Stimulated activated CD8-positive, alpha-beta memory T cell treated with anti-CD3 and anti-CD28 coated beads, Interleukin-12 subunit alpha, Interleukin-12 subunit beta, amount 100 ng/mL, for 4 hours (primary cell): ENCODE results near the gene LRRC8D.

Experiments used
- DNase-seq: peaks from one replicate; pipeline ENCODE4 v3.0.0-alpha.2; 2020; ENCODE audit warnings: low read depth

LRRC8D gene

DNA sequence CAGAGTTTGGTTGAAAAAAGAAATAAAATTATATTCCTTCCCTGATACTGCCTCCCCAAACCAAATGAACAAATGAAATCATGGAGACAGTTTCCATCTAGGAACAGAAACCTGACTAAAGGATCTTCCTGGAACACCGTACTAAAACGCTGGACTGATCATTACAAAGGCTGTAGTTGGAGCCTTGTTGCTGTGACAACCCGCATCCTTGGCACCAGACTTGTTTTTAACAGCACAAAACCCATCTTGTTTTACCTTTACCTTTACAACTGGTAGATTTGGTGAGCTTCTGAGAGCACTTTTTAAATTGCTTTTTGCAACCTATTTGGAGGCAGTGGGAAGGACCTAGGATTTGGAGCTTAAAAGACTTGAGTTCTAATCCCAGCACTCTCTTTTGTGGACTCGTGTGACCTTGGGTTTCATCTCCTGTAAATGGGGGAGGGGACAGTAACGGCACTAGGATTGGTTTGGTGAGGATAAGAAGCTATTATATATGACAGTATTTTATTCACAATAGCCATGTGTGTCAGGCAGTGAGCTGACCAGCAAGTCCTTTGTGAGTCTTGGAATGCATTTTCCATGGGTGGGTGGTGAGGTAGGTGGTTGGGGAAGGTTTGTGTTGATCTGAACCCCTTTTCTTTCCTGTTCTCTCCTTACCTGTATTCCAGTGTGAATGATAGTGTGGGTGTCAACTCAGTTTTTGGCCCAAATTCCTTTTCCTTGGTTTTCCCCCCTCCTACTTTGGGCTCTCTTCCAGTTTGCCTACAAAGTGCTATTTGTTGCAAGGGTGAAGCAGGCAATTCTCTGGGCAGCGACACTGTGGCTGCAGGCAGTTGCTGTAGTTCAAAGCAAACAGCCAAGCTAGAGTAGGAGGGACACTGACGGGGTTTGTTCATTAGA lies 12.6 kb downstream of the LRRC8D start:
- no peak for DNase-seq

DNA sequence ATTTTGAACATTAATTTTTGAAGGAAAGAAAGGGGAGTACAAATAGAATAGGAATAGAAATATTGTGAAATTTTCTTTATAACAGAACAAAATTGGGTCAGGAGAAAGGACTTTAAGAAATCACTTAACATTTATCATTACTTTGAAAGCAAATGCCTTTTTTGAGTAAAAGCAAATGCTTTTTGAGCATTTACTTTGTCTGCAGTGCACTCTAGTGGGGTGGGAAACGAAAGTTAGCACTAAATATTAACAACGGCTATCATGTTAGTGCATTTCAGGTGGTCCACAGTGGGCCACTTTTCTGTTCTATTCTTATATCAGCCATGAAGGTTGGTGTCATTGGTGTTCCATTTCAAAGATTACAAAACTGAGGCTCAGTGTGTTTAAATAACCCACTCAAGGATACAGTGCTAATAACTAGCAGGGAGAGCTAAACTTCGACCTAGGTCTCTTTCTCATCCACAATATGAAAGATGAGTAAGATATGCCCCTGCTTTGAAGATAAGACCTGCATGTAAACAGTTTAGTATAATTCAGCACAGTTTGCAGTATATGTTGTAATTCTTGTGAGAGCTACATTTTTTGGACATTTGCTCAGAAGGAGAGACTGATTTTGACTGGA lies 13.4 kb downstream of the LRRC8D start:
- DNase-seq = no peak

DNA sequence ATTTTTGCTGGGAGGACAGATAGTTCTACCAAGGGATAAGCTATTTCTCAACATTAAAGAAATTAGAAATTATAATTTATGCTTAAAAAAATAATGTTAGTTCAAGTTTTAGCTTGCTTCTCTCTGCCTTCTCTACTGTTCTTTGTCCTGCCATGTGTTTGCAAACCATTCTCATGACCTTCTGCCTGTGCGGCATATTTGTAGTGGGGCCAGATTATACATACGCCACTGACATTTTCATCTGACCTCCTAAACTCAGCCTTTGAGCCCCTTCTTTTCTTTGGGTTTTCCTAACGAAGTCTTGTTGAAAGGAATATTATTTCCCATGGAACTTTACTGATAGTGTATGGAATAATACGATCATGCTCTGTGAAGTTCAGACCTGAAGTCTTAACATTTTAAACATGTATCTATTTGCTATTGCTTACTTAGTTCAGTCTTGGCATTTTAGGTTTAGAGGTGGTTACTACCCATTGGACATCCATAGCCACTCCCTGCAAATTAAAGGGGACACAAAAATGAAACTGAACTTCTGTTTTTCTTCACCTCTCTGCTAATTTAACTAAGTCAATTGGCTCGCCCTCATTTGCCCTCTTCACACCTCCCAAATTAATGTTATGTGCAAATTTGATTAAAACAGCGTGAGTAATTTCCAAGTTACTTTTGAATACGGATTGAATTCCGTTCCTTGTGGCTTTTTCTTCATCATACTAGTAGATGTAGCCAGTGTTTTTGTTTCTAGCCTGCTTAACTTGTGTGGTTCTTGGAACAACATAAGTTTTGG lies 15.6 kb downstream of the LRRC8D start:
- no peak for DNase-seq

DNA sequence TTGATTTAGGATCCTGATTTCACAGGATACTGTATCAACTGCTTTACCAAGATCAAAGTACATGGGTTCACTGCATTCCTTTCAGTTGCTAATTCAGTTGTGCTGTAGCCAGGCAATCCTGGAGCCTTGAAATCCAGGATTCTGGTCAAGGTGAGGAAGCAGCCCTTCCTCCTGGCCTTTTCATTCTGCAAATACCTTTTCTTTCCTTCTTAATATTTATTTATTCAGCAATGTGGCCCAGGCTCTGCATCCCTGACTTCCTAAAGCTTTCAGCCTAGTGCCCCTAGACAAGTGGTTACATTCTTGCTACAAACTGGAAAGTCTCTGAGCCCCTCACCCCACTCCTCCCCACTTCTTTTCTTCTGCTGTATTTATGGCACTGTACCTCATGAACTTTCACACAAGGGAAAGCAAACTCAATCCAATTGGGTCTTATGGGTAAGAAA lies 16.2 kb downstream of the LRRC8D start:
- no peak for DNase-seq

DNA sequence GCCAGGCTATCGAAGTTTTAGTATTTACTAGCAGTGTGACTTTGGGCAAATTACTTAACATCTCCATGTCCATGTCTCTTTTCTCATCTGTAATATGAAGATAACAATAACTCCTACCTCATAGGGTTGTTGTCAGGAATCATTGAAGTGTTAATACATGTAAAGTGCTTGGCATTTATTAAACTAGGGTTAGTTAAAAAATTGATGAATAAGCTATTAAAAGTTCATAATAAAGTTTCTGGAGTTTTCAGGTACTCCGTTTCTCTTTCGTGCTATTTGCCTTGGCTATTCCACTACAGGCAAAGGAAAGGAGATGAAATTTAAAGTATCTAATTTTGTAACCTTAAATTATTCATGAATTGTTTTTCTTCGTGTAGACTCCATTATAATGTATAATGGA lies 16.7 kb downstream of the LRRC8D start:
- no peak for DNase-seq

DNA sequence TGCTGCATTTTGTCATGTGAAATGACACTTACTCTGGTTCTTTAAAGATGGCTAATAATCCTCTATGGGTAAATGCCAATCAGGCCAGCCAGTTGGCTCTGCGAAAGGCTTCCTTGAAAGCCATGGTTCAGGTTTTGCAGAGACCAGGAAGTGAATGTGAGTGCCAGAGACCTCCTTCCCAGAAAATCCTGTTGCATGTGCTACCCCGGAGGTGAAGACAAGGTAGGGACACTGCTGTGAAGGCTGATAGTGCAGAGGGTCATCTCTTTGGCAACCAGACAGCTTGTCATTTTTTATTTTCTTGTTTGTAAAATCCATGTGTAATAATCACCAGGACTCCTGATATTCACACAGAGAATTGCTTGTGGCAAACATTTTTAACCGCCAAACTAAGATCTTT lies 18.7 kb downstream of the LRRC8D start:
- DNase-seq = no peak

DNA sequence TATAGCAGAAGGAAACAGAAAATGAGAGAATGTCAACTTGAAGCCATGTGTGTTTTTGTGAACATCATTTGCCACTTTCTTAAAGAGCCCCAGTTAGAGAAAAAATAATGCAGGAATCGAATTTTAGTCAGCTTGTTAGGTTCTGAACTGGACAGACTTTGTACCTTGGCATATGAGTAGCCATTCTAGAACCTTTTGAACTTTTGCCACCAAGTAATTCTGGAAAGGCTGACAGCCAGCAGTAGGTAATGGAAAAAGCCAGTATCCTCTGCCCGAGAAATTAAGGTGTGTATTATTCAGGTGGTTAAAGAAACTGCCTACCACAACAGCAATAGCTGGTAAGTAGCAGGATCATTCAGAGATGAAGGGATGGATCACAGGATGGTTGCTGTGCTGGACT lies 20.7 kb downstream of the LRRC8D start:
- no peak for DNase-seq

DNA sequence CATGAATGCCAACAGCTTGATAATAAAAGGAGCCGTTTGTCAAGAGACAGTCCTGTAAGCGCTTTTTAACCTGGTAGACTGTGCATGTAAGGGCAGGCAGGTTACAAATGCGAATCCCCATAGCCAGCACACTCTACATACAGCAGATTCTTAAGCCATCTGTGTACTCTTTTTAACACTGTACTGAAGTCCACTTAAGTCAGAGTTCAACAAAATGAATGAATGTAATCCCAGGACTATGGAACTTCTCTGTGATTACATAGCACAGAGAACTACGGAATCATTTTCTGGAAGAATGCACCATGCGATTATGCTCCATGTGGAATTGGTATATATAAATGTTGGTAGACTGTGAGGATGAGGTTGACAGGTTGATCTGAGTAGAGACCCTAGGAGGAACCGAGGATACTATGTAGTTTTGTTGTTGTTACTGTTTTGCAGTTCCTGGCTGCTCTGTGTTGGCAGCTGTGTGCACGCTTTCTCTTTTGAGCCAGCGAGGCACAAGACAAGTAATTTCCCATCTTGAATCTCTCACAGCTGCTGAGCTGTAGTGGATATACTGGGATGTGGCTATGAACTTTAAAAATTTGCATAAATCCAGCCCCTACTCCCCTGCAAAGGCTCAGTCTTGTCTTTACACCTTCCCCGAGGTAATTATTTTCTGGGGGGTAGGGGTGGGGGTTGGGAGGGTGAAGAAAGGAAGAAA lies 21.9 kb downstream of the LRRC8D start:
- DNase-seq = no peak

DNA sequence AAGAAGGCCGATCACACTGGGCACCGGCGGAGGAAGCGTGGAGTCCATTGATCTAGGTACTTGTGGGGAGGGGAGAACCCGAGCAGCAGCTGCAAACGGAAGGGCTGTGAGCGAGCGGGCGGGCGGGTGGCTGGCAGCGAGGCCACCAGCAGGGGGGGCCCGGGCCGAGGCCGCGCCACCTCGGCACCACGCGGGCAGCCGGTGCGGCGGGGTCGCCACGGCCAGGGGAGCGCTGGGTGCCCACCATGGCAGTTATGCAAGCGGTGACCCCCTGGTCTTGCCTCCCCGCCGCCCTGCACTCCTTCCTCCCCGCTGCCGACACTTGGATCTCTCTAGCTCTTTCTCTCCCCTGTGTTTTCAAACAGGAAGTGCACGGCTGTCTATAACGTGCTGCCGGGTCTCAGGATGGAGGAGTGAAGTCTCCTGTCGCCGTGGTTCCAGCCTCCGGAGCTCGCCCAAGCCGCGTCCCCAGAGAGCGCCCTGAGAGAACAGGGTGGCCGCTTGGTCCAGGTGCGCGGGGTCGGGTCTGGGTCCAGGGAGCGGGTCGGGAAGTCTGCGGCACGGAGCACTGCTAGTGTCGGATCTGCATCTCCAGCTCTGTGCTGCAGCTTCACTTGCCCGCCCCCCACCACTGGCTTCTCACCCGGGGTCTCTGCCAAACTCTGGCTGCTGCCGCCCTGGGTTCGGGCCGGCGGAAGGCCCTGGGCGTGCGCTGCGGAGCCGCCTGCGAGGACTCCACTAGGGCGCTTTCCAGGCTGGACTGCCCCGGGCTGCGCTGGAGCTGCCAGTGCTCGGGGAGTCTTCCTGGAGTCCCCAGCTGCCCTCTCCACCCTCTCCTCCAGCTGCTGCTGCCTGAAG lies 22.7 kb downstream of the LRRC8D start:
- peak; percentile 73 for DNase-seq

DNA sequence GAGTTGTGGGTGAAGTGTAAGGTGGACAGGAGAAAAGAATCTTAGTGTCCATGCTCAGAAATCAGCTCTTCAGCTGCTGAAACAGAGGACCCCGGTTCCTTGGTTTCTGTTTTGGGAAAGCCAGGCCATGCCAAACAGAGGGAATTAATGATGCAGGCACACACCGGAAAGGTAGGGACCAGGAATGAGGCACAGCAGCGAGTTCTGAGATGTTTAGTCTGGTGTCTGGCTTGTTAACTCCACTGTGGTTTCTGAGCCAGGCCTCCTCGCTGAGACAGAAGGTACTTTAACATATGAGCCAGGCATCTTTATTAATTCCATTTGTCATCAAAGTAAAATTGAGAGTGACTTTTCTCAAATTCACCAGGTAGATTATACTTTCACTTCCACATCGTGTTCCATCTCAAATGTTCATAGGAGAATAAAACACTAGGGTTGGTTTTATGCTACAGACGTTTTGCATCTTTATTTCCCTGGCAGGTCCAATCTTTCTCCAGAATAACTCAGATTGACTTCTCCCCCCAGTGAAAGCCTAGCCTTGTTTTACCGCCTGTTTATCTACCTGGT lies 23.5 kb downstream of the LRRC8D start:
- peak; percentile 17 for DNase-seq

DNA sequence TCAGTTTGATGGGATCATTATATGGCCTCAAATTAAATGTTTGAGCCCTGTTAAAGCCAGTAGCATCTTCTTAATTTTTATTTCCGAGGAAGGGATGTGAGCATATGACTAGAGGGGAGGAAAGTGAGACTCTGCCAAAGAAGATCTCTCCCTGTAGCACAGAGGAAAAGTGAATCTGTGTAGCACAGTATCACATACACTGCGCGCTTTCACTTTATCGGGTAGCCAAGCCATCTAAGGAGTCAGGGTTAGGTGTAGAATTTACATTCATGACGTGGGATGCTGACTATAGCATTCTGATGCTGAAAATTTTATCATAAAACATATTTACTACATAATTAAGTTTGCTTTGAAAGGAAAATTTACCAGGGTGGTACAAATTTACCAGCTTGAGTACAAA lies 24.0 kb downstream of the LRRC8D start:
- DNase-seq = no peak

DNA sequence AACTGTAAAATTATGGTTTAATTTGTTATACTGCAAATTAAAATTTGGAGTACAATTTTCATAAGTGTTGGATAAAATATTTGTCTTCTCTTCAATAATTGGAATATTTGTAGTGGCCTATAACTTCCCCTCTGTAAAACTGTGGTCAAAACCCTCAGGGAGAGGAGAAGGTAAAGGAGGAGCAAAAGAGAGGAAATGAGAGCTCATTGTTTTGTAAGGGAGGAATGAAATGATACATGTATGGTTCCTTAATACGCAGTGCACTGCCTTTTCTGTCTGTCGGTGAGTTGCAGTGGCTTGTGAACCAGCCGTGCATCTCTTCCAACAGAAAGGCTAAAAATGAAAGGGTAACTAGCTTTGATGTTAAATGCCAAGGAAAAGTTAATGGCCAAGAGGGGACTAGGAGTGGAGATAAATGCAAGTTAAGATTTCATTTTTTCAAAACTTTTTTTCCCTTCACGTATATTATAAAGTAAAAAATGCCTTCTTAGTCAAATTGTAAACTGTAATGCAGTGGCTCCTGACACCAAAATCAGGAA lies 26.4 kb downstream of the LRRC8D start:
- no peak for DNase-seq

DNA sequence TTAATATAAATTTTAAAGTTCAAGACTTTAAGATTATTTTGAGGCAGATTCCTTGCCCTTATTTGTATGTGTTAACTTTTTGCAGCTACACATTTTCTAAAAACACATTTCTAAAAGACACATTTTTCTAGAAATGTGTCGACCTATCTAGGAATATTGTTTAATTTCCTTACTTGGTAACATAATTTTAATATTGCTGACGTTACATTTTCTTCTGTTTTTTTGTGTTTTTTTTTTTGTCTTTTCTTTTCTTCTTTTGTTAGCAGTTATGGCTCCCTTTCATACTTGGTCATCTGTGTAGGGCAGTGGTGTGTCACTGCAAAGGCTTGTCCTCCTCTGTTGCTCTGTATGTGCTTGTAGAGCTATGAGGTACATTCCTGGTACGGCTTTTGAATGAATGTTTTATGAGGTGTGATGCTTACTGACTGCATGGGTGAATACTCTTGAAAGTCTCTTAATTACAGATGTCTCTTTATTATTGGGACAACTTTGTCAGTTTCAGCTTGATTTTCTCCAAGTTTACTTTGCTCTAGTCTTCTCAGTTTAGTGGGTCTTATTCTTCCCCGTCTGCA lies 30.1 kb downstream of the LRRC8D start:
- no peak for DNase-seq

DNA sequence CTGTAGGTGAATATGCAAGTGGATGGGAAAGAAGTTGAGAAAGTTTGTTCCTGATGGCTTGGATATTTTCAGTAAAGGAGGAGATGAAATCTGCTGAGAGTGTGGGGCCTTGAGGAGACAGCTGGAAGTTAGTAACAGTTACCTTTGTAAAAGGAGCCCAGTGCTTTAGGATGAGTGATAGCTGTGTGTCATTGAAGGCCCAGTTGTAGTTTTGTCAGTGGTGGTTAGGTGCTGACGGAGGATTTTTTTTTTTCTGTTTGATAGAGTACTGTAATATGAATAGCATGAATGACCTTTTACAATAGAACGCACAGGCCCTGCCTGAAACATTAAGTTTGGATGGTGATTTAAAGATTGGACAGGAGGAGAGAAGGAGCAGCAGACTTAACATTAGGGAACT lies 33.3 kb downstream of the LRRC8D start:
- no peak for DNase-seq

DNA sequence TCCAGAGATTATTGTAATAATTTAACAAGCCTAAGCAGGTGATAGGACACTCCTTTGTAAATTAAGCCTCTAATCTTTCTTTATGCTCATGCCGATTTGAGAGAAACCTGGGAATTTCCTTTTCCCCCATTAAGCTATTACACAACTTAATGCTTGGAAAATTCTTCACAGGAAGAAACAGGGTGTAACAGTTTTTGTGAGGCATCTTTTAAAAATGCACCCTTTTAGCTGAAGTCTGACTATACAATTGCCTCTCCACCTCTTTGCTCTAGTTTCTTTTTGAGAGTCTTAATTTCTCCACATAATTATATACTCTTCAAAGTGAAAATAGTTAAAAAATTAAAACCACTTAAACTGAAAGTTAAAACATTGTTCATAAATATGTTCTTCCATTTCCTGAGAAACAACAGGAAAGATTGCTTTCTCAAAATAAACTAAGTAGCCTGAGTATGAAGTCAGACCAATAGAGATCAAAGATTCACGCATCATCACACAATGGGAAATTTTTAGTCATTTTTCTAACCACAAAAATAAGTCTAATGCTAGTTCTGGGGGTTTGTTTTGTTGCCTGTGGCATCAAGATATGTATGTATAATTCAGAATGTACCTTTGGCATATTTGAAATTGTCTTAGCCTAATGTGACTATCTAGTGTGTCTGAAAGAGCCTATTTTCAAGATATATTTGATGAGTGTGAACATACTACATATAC lies 34.7 kb downstream of the LRRC8D start:
- no peak for DNase-seq

DNA sequence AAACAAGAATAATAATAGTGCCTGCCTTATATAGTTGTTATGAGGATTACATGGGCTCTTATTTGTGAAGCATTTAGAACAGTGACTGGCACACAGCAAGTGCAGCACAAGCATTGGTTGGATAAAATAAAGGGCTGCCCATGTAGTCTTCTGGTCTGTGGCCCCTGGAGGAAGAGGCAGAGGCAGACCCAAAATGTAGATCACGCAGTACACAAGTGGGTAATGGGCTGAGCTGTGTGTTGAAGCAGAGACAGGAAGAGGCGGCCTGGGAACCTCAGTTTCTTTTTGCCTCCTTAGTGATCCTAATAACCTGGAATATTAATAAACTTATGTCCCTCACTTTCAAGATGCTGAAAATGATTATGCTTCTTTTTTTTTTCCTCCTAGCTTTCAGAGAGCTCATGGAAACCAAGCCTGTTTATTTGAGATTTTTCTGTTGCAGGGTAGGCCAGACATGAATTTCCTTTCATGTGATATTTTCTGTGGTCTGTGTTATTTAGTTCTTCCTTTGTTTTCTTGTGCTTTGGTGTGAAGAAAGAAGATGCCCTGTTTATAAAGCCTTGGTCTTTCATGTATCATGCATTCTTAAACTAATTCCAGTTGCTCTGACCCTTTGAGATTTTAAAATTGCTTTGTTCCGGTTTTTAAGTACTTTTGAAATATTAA lies 42.5 kb downstream of the LRRC8D start:
- DNase-seq = no peak

DNA sequence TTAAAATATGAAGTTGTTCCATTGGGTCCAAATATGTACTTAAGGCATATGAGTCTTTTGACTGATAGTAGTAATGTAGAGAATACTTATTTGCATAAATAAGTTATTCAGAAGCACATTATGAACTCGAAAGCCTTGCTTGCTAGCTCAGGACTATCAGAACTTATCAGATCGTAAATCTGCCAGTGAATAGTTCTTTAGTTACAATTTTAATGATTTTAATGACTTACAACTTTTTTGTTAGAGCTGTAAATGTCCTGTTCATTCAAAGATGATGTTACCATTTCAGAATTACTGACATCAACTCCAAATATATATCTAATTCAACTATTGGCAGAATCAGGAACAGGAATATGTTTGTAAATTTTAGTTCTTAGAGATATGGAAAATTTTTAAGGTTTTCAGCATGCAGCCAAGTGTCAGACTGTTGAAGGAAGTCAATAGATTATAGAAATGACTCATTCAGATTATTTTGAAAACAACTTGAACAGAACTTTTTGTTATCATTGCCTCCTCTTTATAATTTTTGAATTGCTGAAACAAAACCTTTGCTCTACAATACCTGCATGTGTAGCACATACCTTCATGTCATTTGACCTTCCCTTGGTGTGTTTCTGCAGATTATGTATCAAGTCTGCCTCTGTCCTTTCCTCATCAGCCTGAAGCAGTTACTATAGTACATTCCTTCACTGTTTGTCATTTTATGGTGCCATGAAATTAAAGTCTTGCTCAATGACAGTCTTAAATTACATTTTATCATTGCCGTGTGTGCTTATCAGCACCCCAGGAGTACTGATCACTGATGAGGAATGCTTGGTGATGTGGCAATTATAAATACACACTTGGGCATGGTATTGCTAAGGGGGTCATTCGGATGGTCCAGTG lies 44.9 kb downstream of the LRRC8D start:
- no peak for DNase-seq

DNA sequence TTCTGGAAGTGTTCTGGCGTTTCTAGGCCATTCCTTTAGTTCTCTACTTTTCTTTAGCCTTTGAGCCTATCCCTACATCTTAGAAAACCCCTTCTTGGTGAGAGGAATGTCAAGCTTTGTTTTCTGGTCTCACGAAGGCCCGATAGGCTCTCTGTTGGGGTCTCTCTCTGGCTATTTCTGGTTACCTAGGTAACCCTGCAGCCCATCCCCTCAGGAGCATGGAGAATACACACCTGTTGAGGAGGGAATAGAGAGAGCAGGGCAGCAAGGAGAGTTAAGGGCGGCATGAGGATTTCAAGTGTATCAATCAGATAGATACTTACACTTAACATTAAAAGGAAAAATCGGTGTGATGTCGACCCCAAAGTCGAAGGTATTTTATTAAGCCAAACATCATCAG lies 45.7 kb downstream of the LRRC8D start:
- no peak for DNase-seq
